Measurements from ENCODE around the gene SIRPB2.
A peak's percentile ranks its signal among the peaks of the same experiment; 100 is the strongest.

Gene SIRPB2

DNA sequence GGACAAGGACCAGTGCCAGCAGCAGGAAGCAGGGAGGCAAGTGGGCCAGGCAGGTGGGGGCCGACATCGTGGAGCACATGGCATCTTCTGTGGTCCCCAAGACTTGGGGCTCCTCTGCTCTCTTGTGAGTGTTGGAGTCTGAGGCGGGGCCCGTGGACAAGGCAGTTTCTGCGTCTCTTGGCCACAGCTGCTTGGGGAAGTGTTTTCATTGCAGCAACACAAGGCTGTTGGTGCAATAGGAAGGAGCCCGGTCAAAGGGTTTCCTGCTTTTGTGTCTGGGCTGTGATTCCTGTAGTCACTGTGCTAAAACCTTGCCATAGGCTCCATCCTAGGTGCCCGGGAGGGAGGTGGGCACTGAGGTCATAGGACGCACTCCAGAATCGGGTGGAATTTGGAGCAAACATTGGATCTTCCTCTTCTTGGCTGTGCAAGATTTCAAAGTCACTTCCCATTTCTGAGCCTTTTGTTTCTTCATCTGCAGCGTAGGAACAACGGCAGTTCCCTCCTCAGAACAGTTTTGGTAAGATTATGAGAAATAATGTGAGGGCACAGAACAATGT, at the start of gene SIRPB2:
TSS of gene SIRPB2 (minus strand) at position 140 of the 560 bp plus-strand sequence. CDS start at position 79, 61 bp downstream.
- Histone ChIP-seq H3K4me3 (replicated peaks; ENCODE audit: low read depth, low read length) (no peak within 1 kb of the TSS), H3K36me3 (ENCODE audit: control insufficient read depth, insufficient read depth, low read length) (no peaks in the 10 kb centered on the region), H3K27me3 (replicated peaks; ENCODE audit: control insufficient read depth, insufficient read depth, low read length) (no peaks in the 10 kb centered on the region)
- no peak for DNase-seq (ENCODE audit: extremely low read depth, insufficient read length)
- TF ChIP-seq, protein P1, sequence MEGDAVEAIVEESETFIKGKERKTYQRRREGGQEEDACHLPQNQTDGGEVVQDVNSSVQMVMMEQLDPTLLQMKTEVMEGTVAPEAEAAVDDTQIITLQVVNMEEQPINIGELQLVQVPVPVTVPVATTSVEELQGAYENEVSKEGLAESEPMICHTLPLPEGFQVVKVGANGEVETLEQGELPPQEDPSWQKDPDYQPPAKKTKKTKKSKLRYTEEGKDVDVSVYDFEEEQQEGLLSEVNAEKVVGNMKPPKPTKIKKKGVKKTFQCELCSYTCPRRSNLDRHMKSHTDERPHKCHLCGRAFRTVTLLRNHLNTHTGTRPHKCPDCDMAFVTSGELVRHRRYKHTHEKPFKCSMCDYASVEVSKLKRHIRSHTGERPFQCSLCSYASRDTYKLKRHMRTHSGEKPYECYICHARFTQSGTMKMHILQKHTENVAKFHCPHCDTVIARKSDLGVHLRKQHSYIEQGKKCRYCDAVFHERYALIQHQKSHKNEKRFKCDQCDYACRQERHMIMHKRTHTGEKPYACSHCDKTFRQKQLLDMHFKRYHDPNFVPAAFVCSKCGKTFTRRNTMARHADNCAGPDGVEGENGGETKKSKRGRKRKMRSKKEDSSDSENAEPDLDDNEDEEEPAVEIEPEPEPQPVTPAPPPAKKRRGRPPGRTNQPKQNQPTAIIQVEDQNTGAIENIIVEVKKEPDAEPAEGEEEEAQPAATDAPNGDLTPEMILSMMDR (IDR thresholded peaks at IDR 0.05; ENCODE audit: insufficient read depth, low read length, poor library complexity, severe bottlenecking): no peak

DNA sequence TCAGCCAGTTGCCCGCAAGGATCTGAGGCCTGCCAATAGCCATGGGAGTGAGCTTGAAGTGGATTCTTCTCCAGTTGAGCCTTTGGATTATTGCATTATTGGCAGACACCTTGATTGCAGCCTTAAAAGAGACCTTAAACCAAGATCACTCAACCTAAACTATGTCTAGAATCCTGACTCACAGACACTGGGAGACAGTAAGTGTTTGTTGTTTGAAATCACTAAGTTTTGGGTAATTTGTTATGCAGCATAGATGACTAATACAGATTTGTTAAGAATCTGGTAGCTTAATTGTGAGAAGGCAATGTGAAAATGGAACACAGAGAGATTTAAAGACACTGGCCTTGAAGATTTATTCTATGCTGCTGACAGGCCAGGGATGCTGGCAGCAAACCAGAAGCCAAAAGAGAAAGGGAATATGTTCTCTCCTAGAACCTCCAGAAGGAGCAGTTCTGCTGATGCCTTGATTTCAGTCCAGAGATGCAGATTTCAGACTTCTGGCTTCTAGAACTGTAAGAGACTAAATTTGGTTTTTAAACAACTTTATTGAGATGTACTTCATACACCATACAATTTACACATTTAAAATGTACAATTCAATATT, 48.7 kb upstream of the SIRPB2 start:
- Histone ChIP-seq H3K36me3 (ENCODE audit: control insufficient read depth, insufficient read depth, low read length) (no peaks in the 10 kb centered on the region), H3K4me3 (replicated peaks; ENCODE audit: low read depth, low read length) (no peak overlapping the region), H3K27me3 (replicated peaks; ENCODE audit: control insufficient read depth, insufficient read depth, low read length) (no peaks in the 10 kb centered on the region)
- DNase-seq (ENCODE audit: extremely low read depth, insufficient read length): no peak
- TF ChIP-seq, protein P1 (IDR thresholded peaks at IDR 0.05; ENCODE audit: insufficient read depth, low read length, poor library complexity, severe bottlenecking): no peak

DNA sequence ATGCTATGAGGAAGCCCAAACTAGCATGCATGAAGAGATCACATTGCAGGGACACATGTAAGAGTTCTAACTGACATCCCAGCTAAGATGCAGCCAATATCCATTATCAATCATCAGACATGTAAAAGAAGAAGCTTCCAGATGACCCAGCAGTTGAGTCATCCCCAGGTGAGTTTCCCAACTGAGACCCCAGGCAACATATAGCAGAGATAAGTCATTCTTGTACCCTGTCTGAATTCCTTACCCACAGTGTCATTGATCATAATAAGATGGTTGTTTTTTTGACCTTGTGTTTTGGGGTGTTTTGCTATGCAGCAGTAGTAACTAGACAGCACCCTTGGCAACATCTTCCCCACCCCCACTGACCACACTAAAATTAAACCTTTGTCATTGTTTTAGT, 47.4 kb upstream of the SIRPB2 start:
- TF ChIP-seq, protein P1 (IDR thresholded peaks at IDR 0.05; ENCODE audit: insufficient read depth, low read length, poor library complexity, severe bottlenecking): no peak
- no peak overlapping the region for H3K4me3 ChIP-seq (replicated peaks; ENCODE audit: low read depth, low read length)
- DNase-seq (ENCODE audit: extremely low read depth, insufficient read length): no peak
- no peaks in the 10 kb centered on the region for H3K36me3 ChIP-seq (ENCODE audit: control insufficient read depth, insufficient read depth, low read length)
- no peaks in the 10 kb centered on the region for H3K27me3 ChIP-seq (replicated peaks; ENCODE audit: control insufficient read depth, insufficient read depth, low read length)

DNA sequence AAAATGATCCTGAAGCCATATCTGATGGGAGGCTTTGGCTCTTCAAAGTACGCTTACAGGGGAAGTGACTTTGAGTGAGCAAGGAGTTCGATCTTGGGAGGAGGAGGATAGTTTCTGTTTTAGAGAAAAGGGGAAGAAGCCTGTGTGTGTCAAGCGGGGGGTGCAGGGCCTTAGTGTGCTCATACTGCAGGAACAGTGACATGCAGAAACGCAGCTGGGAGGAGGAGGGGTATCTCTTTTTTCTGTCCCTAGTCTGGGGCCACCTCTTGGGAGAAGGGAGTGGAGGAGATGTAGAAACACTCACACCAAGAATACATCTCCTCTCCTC, 46.5 kb upstream of the SIRPB2 start:
- no peak overlapping the region for H3K4me3 ChIP-seq (replicated peaks; ENCODE audit: low read depth, low read length)
- H3K36me3 ChIP-seq (ENCODE audit: control insufficient read depth, insufficient read depth, low read length): no peaks in the 10 kb centered on the region
- TF ChIP-seq, protein P1 (IDR thresholded peaks at IDR 0.05; ENCODE audit: insufficient read depth, low read length, poor library complexity, severe bottlenecking): no peak
- peak; percentile 21 for DNase-seq (ENCODE audit: extremely low read depth, insufficient read length)
- H3K27me3 ChIP-seq (replicated peaks; ENCODE audit: control insufficient read depth, insufficient read depth, low read length): no peaks in the 10 kb centered on the region

DNA sequence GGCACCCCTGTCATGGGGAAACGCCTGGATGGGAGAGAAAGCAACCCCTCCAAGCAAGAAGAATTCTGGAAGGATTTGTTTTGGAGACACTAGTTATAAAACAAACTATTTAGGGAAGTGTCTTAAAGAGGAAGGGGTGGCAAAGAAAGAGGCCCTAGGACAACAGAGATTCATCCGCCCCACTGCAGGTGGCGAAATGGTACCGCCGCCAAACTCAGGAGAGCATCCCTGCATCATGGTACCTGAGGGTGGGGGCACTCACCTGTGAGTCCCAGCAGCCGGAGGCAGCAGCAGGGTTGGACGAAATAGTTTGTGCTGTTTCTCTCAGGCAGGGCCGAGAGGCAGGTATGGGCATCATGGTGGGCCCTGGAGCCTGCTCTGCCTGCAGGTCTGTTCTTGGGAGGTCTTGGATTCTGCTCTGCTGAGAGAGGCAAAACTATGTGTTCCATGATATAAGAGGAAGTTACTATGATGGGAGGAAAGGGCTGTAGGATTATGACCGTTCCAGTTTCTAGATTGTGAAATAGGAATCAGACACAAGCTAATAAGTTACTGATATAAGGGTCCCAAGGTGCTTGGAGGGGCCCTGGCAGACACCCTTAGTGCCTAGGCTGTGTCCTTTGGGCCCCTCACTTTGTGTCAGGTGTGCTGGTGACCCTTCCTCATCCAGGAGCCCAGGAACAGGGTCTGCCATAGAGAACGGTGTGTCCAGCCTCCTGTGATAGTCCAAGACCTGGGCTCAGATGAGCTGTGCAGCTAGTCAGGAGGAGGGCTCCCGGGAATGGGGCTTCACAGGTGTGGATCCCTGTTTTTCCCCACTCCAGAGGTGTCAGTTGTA, 45.9 kb upstream of the SIRPB2 start:
- no peak overlapping the region for H3K4me3 ChIP-seq (replicated peaks; ENCODE audit: low read depth, low read length)
- DNase-seq (ENCODE audit: extremely low read depth, insufficient read length): peak; percentile 20
- H3K36me3 ChIP-seq (ENCODE audit: control insufficient read depth, insufficient read depth, low read length): no peaks in the 10 kb centered on the region
- no peaks in the 10 kb centered on the region for H3K27me3 ChIP-seq (replicated peaks; ENCODE audit: control insufficient read depth, insufficient read depth, low read length)
- TF ChIP-seq, protein P1 (IDR thresholded peaks at IDR 0.05; ENCODE audit: insufficient read depth, low read length, poor library complexity, severe bottlenecking): no peak

Data from GM06990 (cell line).